Natural killer cell (primary cell): ENCODE data around the gene CNR1. TPM values are rescaled to one million over a fixed set of nuclear protein-coding genes. Genes with fewer than 3 reads are reported as not detected.
"Not testable (repeated sequence)": the region's sequence is repeated elsewhere in the genome, so short reads cannot be mapped to it uniquely, and the experiment has no call there.

Experiments
- ATAC-seq, 3 donors: fragments of 150-1000 bp in 2 of 3; fragments of 200-7000 bp in 1 of 3; cut with Tn5 transposase; 1 replicate in 1 of 3; 2 replicates in 2 of 3; pipeline ENCODE4 v1.10.0; 2021; ENCODE audit warnings: mild to moderate bottlenecking in 2 of 3, moderate library complexity in 2 of 3
- DNase-seq, 2 donors: peaks; one replicate each; pipeline versions ENCODE4 v3.0.0 to v3.0.0-alpha.2; 2013 to 2021; ENCODE audit warnings: mixed read lengths in 1 of 2
- H3K27ac ChIP-seq: one replicate; pipeline ENCODE4 v1.5.1; 2013; ENCODE audit warnings: mild to moderate bottlenecking, low read length
- H3K27me3 ChIP-seq: one replicate; pipeline ENCODE4 v1.6.1; 2013; ENCODE audit warnings: low read length; ENCODE audit not compliant: control insufficient read depth, insufficient read depth
- H3K36me3 ChIP-seq: one replicate; pipeline ENCODE4 v1.6.1; 2013; ENCODE audit warnings: low read length; ENCODE audit not compliant: control insufficient read depth, insufficient read depth
- H3K4me1 ChIP-seq: one replicate; pipeline ENCODE4 v1.6.1; 2013; ENCODE audit warnings: low read length; ENCODE audit not compliant: control insufficient read depth, insufficient read depth
- H3K4me3 ChIP-seq: one replicate; pipeline ENCODE4 v1.5.1; 2013; ENCODE audit warnings: low read length
- H3K9me3 ChIP-seq: one replicate; pipeline ENCODE4 v1.6.1; 2013; ENCODE audit warnings: low read length; ENCODE audit not compliant: control insufficient read depth, insufficient read depth
- H3K27ac Mint-ChIP-seq, 2 donors: one replicate each; pipeline ENCODE4 v1.8.0; 2022; ENCODE audit warnings: mild to moderate bottlenecking in 2 of 2, mixed read lengths in 2 of 2, moderate library complexity in 1 of 2
- H3K27me3 Mint-ChIP-seq, 2 donors: one replicate each; pipeline ENCODE4 v1.8.0; 2022; ENCODE audit warnings: low read depth in 2 of 2, mixed read lengths in 2 of 2
- H3K36me3 Mint-ChIP-seq: one replicate; pipeline ENCODE4 v1.8.0; 2022; ENCODE audit warnings: mixed read lengths
- H3K4me1 Mint-ChIP-seq, 2 donors: one replicate each; pipeline ENCODE4 v1.8.0; 2022; ENCODE audit warnings: mixed read lengths in 2 of 2
- H3K4me3 Mint-ChIP-seq: one replicate; pipeline ENCODE4 v1.8.0; 2022; ENCODE audit warnings: mild to moderate bottlenecking, moderate library complexity, mixed read lengths
- H3K9me3 Mint-ChIP-seq, 2 donors: one replicate each; pipeline ENCODE4 v1.8.0; 2022; ENCODE audit warnings: mixed read lengths in 2 of 2
- WGBS: methylation state at CpG from one replicate; pipeline ENCODE4 v1.1.7; 2013; ENCODE audit warnings: missing lambda C conversion rate; ENCODE audit not compliant: insufficient coverage; 5-methylcytosine and 5-hydroxymethylcytosine counted together
- intact Hi-C: fragments of 100-400 bp; cut with micrococcal nuclease; formaldehyde crosslinking; loops from one replicate; pipeline ENCODE4 v1.14.2; 2022
- total RNA-seq, 4 donors: library from RNA; stranded (reverse); fragments of 120-200 nt in 1 of 4; gene quantifications; one replicate each; pipeline versions ENCODE4 v1.2.3 to v1.2.4, GENCODE V29; 2013 to 2022
- TF ChIP-seq, protein P1 (sequence below): fragments of 200-600 bp; IDR thresholded peaks from one replicate; pipeline ENCODE4 v1.8.0; 2022; ENCODE audit warnings: antibody characterized with exemption

CNR1 gene
- total RNA-seq = not detected
- 1.0 TPM for total RNA-seq (2013)

DNA sequence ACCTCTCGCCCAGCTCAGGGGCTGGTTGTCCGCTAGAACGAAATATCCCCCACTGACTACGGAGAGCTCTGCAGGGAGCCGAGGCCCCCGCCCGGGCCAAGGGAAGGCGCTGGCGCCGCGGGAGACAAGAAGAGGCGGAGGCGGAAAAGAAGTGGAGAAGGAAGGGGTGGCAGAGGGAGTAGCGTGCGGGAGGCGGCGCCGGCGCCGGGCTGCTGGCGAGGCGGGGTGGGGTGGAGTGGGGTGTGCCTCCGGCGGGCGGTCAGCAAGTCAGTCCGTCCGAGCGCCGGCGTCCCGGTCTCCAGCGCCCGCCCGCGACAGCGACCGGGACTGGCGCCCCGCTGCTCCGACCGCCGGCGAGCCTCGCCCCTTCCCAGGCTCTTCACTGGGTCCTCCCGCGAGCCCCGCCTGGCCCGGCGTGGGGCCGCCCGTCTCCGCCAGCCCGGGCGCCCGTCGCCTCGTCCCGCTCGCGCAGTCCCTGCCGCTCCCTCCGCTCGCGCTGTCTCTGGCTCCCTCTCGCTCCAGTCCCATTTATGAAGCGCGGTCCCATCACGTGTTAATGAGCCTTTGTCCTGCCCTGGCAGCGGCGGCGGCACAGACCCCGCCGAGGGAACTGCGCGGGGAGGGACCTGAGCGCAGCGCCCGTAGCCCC, at the start of gene CNR1:
Gene CNR1 (minus strand): TSS at position 504 of the 649 bp plus-strand sequence. CDS start 21,073 bp downstream, outside the sequence.
- peaks cover 4 to 12% of the 10 kb centered on the region in 2 donors for H3K4me1 Mint-ChIP-seq
- Histone ChIP-seq H3K4me1 (peaks cover 9% of the 10 kb centered on the region), H3K4me3 (peak within 1 kb of the TSS; percentile 38), H3K27me3 (peaks cover 26% of the 10 kb centered on the region), H3K36me3 (no peaks in the 10 kb centered on the region), H3K27ac (no peak within 1 kb of the TSS), H3K9me3 (no peaks in the 10 kb centered on the region)
- H3K4me3 Mint-ChIP-seq = peak within 1 kb of the TSS; percentile 69
- H3K36me3 Mint-ChIP-seq = no peaks in the 10 kb centered on the region
- H3K27ac Mint-ChIP-seq = no peak within 1 kb of the TSS
- H3K27me3 Mint-ChIP-seq = peaks cover 49 to 57% of the 10 kb centered on the region in 2 donors
- under 1% methylated on average over 78 of the region's 78 CpGs for WGBS
- ATAC-seq (peak in 2 of 3 donors; percentile 12 to 27), DNase-seq (no peak)
- TF ChIP-seq, protein P1, sequence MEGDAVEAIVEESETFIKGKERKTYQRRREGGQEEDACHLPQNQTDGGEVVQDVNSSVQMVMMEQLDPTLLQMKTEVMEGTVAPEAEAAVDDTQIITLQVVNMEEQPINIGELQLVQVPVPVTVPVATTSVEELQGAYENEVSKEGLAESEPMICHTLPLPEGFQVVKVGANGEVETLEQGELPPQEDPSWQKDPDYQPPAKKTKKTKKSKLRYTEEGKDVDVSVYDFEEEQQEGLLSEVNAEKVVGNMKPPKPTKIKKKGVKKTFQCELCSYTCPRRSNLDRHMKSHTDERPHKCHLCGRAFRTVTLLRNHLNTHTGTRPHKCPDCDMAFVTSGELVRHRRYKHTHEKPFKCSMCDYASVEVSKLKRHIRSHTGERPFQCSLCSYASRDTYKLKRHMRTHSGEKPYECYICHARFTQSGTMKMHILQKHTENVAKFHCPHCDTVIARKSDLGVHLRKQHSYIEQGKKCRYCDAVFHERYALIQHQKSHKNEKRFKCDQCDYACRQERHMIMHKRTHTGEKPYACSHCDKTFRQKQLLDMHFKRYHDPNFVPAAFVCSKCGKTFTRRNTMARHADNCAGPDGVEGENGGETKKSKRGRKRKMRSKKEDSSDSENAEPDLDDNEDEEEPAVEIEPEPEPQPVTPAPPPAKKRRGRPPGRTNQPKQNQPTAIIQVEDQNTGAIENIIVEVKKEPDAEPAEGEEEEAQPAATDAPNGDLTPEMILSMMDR = no peak
- intact Hi-C loops = no loop called here
- no peaks in the 10 kb centered on the region for H3K9me3 Mint-ChIP-seq

DNA sequence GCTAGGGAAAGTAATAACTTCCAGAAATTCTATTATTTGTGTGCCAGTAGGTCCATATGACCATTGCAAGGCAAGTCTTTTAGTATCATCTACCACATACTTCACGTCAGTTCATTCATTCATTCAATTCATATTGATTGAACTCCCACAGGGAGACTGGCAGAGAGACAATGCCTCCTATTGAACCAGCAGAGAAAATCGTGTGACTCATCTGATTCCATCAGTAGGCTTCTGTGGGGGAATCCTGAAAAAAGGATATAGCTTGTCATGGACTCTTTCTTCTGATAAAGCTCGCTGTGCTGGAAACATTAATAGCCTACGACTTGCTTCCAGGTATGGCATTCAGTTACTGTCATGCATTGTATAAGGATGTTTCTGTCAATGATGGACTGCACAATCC, 45.3 kb upstream of the CNR1 start:
- H3K27me3 Mint-ChIP-seq = no peaks in the 10 kb centered on the region
- no peaks in the 10 kb centered on the region for H3K4me1 ChIP-seq
- no peaks in the 10 kb centered on the region for H3K27me3 ChIP-seq
- no peak overlapping the region for H3K4me3 Mint-ChIP-seq
- H3K9me3 Mint-ChIP-seq = peaks cover 0 to 2% of the 10 kb centered on the region in 2 donors
- DNase-seq = no peak
- intact Hi-C loops = no loop called here
- no peak overlapping the region for H3K27ac Mint-ChIP-seq
- no peak for ATAC-seq
- H3K27ac ChIP-seq = no peak overlapping the region
- no peaks in the 10 kb centered on the region for H3K9me3 ChIP-seq
- 74% methylated on average over 4 of the region's 4 CpGs for WGBS
- TF ChIP-seq, protein P1 = no peak
- no peaks in the 10 kb centered on the region for H3K4me1 Mint-ChIP-seq
- H3K36me3 ChIP-seq = no peaks in the 10 kb centered on the region
- no peaks in the 10 kb centered on the region for H3K36me3 Mint-ChIP-seq
- no peak overlapping the region for H3K4me3 ChIP-seq

DNA sequence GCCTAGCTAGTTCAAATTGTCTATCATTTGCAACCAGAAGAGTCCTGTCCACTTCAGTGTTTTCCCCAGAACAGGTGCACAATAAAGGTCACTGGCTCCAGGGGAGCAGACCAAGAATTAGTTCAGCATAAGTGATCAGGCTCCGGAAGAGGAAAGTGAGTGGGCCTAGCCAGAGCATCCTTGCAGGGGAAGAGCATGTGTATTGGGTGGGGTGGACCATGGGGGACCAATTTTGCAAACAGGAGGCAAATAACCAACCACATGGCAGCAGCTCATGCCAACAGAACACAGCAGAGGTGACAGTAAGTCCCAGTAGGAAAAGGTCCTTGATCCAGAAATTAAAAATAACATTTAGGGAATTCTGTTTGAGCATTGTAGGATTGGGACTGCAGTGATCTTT, 43.2 kb upstream of the CNR1 start:
- Mint-ChIP-seq H3K4me3 (no peak overlapping the region), H3K4me1 (no peaks in the 10 kb centered on the region), H3K27ac (no peak overlapping the region), H3K9me3 (peaks cover 0 to 6% of the 10 kb centered on the region in 2 donors), H3K27me3 (no peaks in the 10 kb centered on the region), H3K36me3 (no peaks in the 10 kb centered on the region)
- Histone ChIP-seq H3K27me3 (no peaks in the 10 kb centered on the region), H3K4me1 (no peaks in the 10 kb centered on the region), H3K27ac (no peak overlapping the region), H3K4me3 (no peak overlapping the region), H3K36me3 (no peaks in the 10 kb centered on the region), H3K9me3 (no peaks in the 10 kb centered on the region)
- 73% methylated on average over 1 of the region's 1 CpG for WGBS
- intact Hi-C loops = no loop called here
- TF ChIP-seq, protein P1 = no peak
- DNase-seq = no peak
- ATAC-seq = no peak

DNA sequence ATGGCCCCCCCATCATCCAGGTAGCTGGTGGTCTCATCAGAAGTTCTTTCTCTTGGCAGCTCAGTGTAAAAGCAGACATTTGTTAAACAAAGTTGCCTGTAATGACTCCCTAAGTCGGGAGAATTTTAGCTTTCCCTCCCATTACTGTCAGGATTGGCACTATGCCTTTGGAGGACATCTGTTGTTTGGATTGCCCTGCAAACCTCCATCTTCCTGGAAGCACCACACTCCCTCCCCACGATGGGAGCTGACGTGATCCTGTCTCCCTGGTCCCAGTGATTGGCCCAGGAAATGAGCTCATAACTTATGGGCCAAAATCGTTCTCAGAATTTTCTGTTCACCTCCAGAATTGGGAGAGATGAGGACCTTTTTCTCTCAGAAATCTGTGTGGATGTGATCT, 42.6 kb upstream of the CNR1 start:
- Mint-ChIP-seq H3K27me3 (no peaks in the 10 kb centered on the region), H3K27ac (no peak overlapping the region), H3K4me1 (no peaks in the 10 kb centered on the region), H3K9me3 (peaks cover 0 to 6% of the 10 kb centered on the region in 2 donors), H3K4me3 (no peak overlapping the region), H3K36me3 (no peaks in the 10 kb centered on the region)
- no peaks in the 10 kb centered on the region for H3K4me1 ChIP-seq
- WGBS = 73% methylated on average over 4 of the region's 4 CpGs
- DNase-seq = no peak
- no peaks in the 10 kb centered on the region for H3K27me3 ChIP-seq
- intact Hi-C loops = no loop called here
- H3K27ac ChIP-seq = no peak overlapping the region
- H3K9me3 ChIP-seq = no peaks in the 10 kb centered on the region
- no peak for ATAC-seq
- no peaks in the 10 kb centered on the region for H3K36me3 ChIP-seq
- no peak overlapping the region for H3K4me3 ChIP-seq
- TF ChIP-seq, protein P1 = no peak

DNA sequence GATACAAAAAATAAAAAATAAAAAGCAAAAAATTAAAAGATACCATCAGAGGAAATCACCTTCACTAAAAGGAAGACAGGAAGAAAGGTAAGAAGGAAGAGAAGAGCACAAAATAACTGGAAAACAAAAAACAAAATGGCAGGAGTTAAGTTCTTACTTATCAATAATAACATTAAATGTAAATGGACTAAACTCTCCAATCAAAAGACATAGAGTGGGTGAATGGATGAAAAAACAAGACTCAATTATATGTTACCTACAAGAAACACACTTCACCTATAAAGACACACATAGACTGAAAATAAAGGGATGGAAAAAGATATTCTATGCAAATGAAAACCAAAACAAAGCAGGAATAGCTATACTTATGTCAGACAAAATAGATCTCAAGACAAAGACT, 35.6 kb upstream of the CNR1 start:
- H3K36me3 Mint-ChIP-seq, H3K9me3 Mint-ChIP-seq, H3K4me1 Mint-ChIP-seq, H3K4me3 ChIP-seq, H3K27ac ChIP-seq, ATAC-seq, H3K9me3 ChIP-seq, H3K27me3 Mint-ChIP-seq, intact Hi-C loops, H3K4me3 Mint-ChIP-seq, DNase-seq, H3K27me3 ChIP-seq, H3K36me3 ChIP-seq, H3K4me1 ChIP-seq, H3K27ac Mint-ChIP-seq: not testable (repeated sequence)
